ENCODE results near the gene SYNRG.

The SYNRG gene

GRCh38 chr17:37564252-37564651 lies 45.0 kb downstream of the SYNRG start:
- peaks cover 56% of the 10 kb centered on the region for H3K36me3 ChIP-seq (ENCODE audit: control insufficient read depth, insufficient read depth, low read length)

GRCh38 chr17:37562016-37562745 lies 47.0 kb downstream of the SYNRG start:
- H3K9ac ChIP-seq (ENCODE audit: low read length), result no peak overlapping the region
- H3K27me3 ChIP-seq (ENCODE audit: control insufficient read depth, insufficient read depth, low read length), result no peaks in the 10 kb centered on the region
- no peak overlapping the region for H3K4me3 ChIP-seq (ENCODE audit: low read depth, low read length)
- H3K4me1 ChIP-seq (ENCODE audit: control insufficient read depth, insufficient read depth, low read length), result peaks cover 8% of the 10 kb centered on the region; the same call in 1 of the 2 replicates
- H3K36me3 ChIP-seq (ENCODE audit: control insufficient read depth, insufficient read depth, low read length), result peaks cover 56% of the 10 kb centered on the region
- no peak overlapping the region for H3K27ac ChIP-seq (ENCODE audit: low read depth, low read length)
- peaks cover 7% of the 10 kb centered on the region; the same call in 1 of the 2 replicates for H3K9me3 ChIP-seq (ENCODE audit: control insufficient read depth, insufficient read depth, low read depth, low read length)

More at GRCh38 chr17:37564252-37564651, 45.0 kb downstream of the SYNRG start:
- no peaks in the 10 kb centered on the region for H3K27me3 ChIP-seq (ENCODE audit: control insufficient read depth, insufficient read depth, low read length)
- peaks cover 8% of the 10 kb centered on the region; the same call in 1 of the 2 replicates for H3K4me1 ChIP-seq (ENCODE audit: control insufficient read depth, insufficient read depth, low read length)
- H3K9me3 ChIP-seq (ENCODE audit: control insufficient read depth, insufficient read depth, low read depth, low read length), result peaks cover 7% of the 10 kb centered on the region; the same call in 1 of the 2 replicates
- H3K9ac ChIP-seq (ENCODE audit: low read length), result no peak overlapping the region
- H3K27ac ChIP-seq (ENCODE audit: low read depth, low read length), result no peak overlapping the region
- H3K4me3 ChIP-seq (ENCODE audit: low read depth, low read length), result no peak overlapping the region

- Histone ChIP-seq H3K9ac (ENCODE audit: low read length) (no peak overlapping the region), H3K36me3 (ENCODE audit: control insufficient read depth, insufficient read depth, low read length) (peaks cover 42% of the 10 kb centered on the region), H3K4me1 (ENCODE audit: control insufficient read depth, insufficient read depth, low read length) (peaks cover 8% of the 10 kb centered on the region; the same call in 1 of the 2 replicates)
Observed at GRCh38 chr17:37558299-37558698, 50.9 kb downstream of the SYNRG start.

GRCh38 chr17:37557482-37557881 lies 51.7 kb downstream of the SYNRG start:
- Histone ChIP-seq H3K9me3 (ENCODE audit: control insufficient read depth, insufficient read depth, low read depth, low read length) (no peaks in the 10 kb centered on the region), H3K9ac (ENCODE audit: low read length) (no peak overlapping the region), H3K36me3 (ENCODE audit: control insufficient read depth, insufficient read depth, low read length) (peaks cover 50% of the 10 kb centered on the region), H3K4me1 (ENCODE audit: control insufficient read depth, insufficient read depth, low read length) (peaks cover 6% of the 10 kb centered on the region; the same call in 1 of the 2 replicates), H3K27ac (ENCODE audit: low read depth, low read length) (no peak overlapping the region), H3K27me3 (ENCODE audit: control insufficient read depth, insufficient read depth, low read length) (no peaks in the 10 kb centered on the region), H3K4me3 (ENCODE audit: low read depth, low read length) (no peak overlapping the region)

More at GRCh38 chr17:37558299-37558698, 50.9 kb downstream of the SYNRG start:
- Histone ChIP-seq H3K27me3 (ENCODE audit: control insufficient read depth, insufficient read depth, low read length) (no peaks in the 10 kb centered on the region), H3K27ac (ENCODE audit: low read depth, low read length) (no peak overlapping the region), H3K4me3 (ENCODE audit: low read depth, low read length) (no peak overlapping the region), H3K9me3 (ENCODE audit: control insufficient read depth, insufficient read depth, low read depth, low read length) (no peaks in the 10 kb centered on the region)

DNA sequence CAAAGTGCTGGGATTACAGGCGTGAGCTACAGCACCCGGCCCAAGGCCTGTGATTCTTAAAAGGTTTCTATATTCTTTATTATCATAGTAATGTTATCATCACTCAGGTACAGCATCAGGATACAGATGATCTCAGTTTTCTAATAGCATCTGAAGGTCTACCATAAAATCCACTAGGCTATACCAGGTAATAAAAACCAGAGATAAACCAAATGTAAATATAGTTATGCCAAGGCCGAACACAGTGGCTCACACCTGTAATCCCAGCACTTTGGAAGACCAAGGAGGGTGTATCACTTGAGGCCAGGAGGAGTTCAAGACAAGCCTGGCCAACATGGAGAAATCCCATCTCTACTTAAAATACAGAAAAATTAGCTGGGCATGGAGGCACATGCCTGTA lies 53.8 kb downstream of the SYNRG start:
- Histone ChIP-seq H3K9me3 (ENCODE audit: control insufficient read depth, insufficient read depth, low read depth, low read length) (no peaks in the 10 kb centered on the region), H3K36me3 (ENCODE audit: control insufficient read depth, insufficient read depth, low read length) (peaks cover 48% of the 10 kb centered on the region), H3K4me1 (ENCODE audit: control insufficient read depth, insufficient read depth, low read length) (no peaks in the 10 kb centered on the region), H3K27ac (ENCODE audit: low read depth, low read length) (no peak overlapping the region), H3K9ac (ENCODE audit: low read length) (no peak overlapping the region), H3K27me3 (ENCODE audit: control insufficient read depth, insufficient read depth, low read length) (no peaks in the 10 kb centered on the region), H3K4me3 (ENCODE audit: low read depth, low read length) (no peak overlapping the region)

DNA sequence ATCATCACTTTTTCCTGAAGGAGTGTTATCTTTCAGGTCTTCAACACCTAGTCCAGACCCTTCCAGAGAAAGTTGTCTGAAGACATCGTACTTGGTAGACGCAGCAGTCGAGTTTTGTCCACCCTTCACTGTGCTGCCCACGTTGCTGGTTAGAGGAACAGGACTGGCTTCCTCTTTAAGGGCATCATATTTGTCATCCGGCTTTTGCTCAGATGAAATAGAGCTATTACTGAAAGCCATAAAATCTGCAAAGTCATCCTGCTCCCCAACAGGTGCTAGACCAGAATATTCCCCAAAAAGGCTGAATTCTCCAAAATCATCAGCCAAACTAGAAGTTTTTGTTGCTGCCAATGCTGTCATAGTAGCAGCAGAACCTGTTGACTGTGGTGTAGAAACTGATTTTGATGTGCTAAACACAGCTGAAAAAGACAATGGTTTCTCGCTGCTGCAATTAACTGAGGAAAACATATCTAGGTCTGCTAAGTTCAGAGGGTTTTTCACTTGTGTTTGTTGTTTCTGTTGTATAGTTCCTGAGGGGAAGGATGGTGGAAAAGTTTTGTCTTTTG lies 55.7 kb downstream of the SYNRG start:
- H3K36me3 ChIP-seq (ENCODE audit: control insufficient read depth, insufficient read depth, low read length), result peaks cover 31% of the 10 kb centered on the region

GRCh38 chr17:37551788-37552187 lies 57.4 kb downstream of the SYNRG start:
- H3K27ac ChIP-seq (ENCODE audit: low read depth, low read length), result no peak overlapping the region
- H3K36me3 ChIP-seq (ENCODE audit: control insufficient read depth, insufficient read depth, low read length), result peaks cover 19% of the 10 kb centered on the region

More for the DNA sequence above, 55.7 kb downstream of the SYNRG start:
- no peak overlapping the region for H3K9ac ChIP-seq (ENCODE audit: low read length)
- no peak overlapping the region for H3K4me3 ChIP-seq (ENCODE audit: low read depth, low read length)
- no peaks in the 10 kb centered on the region for H3K9me3 ChIP-seq (ENCODE audit: control insufficient read depth, insufficient read depth, low read depth, low read length)
- no peaks in the 10 kb centered on the region for H3K27me3 ChIP-seq (ENCODE audit: control insufficient read depth, insufficient read depth, low read length)
- H3K27ac ChIP-seq (ENCODE audit: low read depth, low read length), result no peak overlapping the region
- no peaks in the 10 kb centered on the region for H3K4me1 ChIP-seq (ENCODE audit: control insufficient read depth, insufficient read depth, low read length)

DNA sequence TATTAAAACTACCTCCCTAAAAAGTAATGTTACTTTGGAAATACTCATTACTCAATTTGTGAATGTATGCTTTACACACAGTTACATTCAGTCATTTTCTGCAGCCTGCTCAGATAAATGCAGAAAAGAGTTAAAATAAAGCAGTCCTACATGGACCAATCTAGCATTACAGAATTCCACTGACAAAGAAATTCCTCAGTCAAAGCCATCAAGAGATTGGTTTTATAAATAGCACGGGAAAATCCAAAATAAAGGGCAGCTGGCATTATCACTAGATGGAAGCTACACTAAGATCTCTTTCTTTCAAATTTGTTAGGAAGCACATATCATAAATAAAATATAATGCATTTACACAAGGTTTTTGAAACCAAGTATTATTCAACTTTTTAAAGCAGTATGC lies 61.2 kb downstream of the SYNRG start:
- Histone ChIP-seq H3K27ac (ENCODE audit: low read depth, low read length) (no peak overlapping the region), H3K9ac (ENCODE audit: low read length) (no peak overlapping the region), H3K27me3 (ENCODE audit: control insufficient read depth, insufficient read depth, low read length) (no peaks in the 10 kb centered on the region), H3K9me3 (ENCODE audit: control insufficient read depth, insufficient read depth, low read depth, low read length) (no peaks in the 10 kb centered on the region), H3K4me3 (ENCODE audit: low read depth, low read length) (no peak overlapping the region), H3K4me1 (ENCODE audit: control insufficient read depth, insufficient read depth, low read length) (no peaks in the 10 kb centered on the region), H3K36me3 (ENCODE audit: control insufficient read depth, insufficient read depth, low read length) (peaks cover 14% of the 10 kb centered on the region)

More at GRCh38 chr17:37551788-37552187, 57.4 kb downstream of the SYNRG start:
- no peak overlapping the region for H3K4me3 ChIP-seq (ENCODE audit: low read depth, low read length)
- H3K27me3 ChIP-seq (ENCODE audit: control insufficient read depth, insufficient read depth, low read length), result no peaks in the 10 kb centered on the region
- H3K4me1 ChIP-seq (ENCODE audit: control insufficient read depth, insufficient read depth, low read length), result no peaks in the 10 kb centered on the region
- H3K9ac ChIP-seq (ENCODE audit: low read length), result no peak overlapping the region
- H3K9me3 ChIP-seq (ENCODE audit: control insufficient read depth, insufficient read depth, low read depth, low read length), result no peaks in the 10 kb centered on the region

GRCh38 chr17:37546302-37546701 lies 62.9 kb downstream of the SYNRG start:
- Histone ChIP-seq H3K36me3 (ENCODE audit: control insufficient read depth, insufficient read depth, low read length) (peaks cover 12% of the 10 kb centered on the region; the same call in 1 of the 2 replicates), H3K9me3 (ENCODE audit: control insufficient read depth, insufficient read depth, low read depth, low read length) (no peaks in the 10 kb centered on the region), H3K4me1 (ENCODE audit: control insufficient read depth, insufficient read depth, low read length) (peaks cover 11% of the 10 kb centered on the region), H3K27ac (ENCODE audit: low read depth, low read length) (no peak overlapping the region), H3K27me3 (ENCODE audit: control insufficient read depth, insufficient read depth, low read length) (no peaks in the 10 kb centered on the region), H3K9ac (ENCODE audit: low read length) (no peak overlapping the region), H3K4me3 (ENCODE audit: low read depth, low read length) (no peak overlapping the region)

DNA sequence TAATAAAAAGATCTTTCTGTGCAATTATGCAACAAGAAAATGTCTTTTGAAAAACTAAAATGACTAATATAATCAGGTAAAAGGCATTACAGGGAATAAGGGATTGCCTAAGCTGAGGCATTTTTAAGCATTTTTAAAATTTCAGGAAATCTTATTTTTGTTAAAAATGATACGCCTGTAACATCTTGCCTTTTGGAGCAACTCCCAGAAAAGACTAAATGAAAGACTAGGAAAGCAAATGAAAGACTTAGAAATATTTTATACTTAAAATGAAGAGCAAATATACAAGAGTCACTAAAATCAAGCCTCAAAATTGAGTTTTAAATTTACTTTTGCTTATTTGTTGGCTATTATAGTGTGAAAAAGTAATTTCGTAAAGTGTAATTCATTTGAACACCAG lies 63.7 kb downstream of the SYNRG start:
- H3K9me3 ChIP-seq (ENCODE audit: control insufficient read depth, insufficient read depth, low read depth, low read length), result no peaks in the 10 kb centered on the region
- no peak overlapping the region for H3K27ac ChIP-seq (ENCODE audit: low read depth, low read length)
- H3K27me3 ChIP-seq (ENCODE audit: control insufficient read depth, insufficient read depth, low read length), result no peaks in the 10 kb centered on the region
- H3K36me3 ChIP-seq (ENCODE audit: control insufficient read depth, insufficient read depth, low read length), result peaks cover 20% of the 10 kb centered on the region
- peaks cover 11% of the 10 kb centered on the region for H3K4me1 ChIP-seq (ENCODE audit: control insufficient read depth, insufficient read depth, low read length)
- H3K4me3 ChIP-seq (ENCODE audit: low read depth, low read length), result no peak overlapping the region
- no peak overlapping the region for H3K9ac ChIP-seq (ENCODE audit: low read length)

- Histone ChIP-seq H3K9ac (ENCODE audit: low read length) (no peak overlapping the region), H3K27me3 (ENCODE audit: control insufficient read depth, insufficient read depth, low read length) (no peaks in the 10 kb centered on the region), H3K36me3 (ENCODE audit: control insufficient read depth, insufficient read depth, low read length) (peaks cover 38% of the 10 kb centered on the region), H3K9me3 (ENCODE audit: control insufficient read depth, insufficient read depth, low read depth, low read length) (no peaks in the 10 kb centered on the region), H3K4me3 (ENCODE audit: low read depth, low read length) (no peak overlapping the region), H3K27ac (ENCODE audit: low read depth, low read length) (no peak overlapping the region), H3K4me1 (ENCODE audit: control insufficient read depth, insufficient read depth, low read length) (peaks cover 11% of the 10 kb centered on the region)
Observed at GRCh38 chr17:37543637-37544052, 65.6 kb downstream of the SYNRG start.
